ENCODE measurements around the gene PLD4.

Gene PLD4

DNA sequence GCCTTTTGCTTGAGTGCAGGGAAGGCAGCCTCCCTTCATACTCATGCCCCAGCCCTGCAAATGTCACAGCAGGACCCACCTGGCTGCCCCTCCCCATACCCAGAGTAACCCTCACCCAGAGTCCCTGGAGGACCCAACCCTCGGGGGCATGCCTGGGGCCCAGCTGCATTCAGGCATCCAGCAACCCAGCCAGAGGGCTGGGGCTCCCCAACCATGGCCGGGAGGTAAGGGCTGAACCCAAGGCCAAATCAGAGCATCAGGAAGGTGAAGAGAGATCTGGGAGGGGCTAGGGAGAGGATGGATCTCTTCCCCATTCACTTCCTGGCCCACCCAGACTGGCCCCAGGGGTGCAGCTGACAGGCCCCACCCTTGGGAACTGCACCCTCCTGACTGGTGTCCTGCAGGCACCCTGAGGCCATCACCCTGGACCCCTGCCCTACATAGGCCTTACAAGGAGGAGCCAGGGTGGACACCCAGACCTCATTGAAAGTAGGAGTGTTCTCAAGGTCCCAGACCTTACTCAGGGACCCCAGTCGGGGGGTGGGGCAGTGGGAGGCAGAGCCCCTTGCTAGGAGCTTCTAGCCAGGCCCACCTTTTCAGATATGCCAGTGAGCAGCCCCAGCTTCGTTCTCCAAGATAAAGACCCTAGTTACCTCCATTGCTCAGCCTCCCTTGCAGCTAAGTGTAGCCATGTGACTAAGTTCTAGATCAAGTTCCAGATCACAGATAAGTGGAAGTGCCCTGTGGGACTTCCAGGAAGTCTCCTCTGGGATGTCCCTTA, 849 bp upstream of the PLD4 start:
- no peak overlapping the region for H3K4me3 ChIP-seq (ENCODE audit: control insufficient read depth, low read depth, low read length)

DNA sequence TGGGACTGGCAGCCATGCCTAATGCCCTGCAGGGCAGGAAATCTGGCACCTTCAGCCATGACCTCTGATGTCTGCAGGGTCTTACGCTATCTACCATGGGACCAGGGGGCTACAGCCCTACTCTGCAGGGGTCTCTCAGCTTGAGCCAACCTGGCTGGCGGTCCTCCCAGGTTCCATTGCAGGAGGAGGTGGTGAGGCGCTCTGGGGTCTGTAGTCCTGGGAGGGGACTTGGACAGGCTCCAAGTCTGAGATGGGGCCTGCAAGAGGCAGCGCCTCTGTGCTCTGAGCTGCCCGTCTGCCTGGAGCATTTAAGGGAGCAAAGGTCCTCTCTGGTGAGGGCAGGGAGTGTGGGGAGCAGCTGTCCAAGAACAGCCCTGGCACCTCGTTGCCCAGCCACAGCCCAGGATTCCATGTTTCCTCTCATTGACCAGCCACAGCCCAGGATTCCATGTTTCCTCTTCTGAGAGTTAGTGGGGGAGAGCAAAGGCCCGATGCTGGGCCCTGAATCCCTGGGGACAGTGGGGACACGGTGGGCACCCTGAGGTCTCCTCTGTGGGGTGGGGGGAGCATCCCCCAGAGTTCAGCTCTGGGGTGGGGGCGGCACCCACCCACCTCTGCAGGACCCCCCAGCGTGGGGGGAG, 655 bp downstream of the PLD4 start:
- TF ChIP-seq, protein P1, sequence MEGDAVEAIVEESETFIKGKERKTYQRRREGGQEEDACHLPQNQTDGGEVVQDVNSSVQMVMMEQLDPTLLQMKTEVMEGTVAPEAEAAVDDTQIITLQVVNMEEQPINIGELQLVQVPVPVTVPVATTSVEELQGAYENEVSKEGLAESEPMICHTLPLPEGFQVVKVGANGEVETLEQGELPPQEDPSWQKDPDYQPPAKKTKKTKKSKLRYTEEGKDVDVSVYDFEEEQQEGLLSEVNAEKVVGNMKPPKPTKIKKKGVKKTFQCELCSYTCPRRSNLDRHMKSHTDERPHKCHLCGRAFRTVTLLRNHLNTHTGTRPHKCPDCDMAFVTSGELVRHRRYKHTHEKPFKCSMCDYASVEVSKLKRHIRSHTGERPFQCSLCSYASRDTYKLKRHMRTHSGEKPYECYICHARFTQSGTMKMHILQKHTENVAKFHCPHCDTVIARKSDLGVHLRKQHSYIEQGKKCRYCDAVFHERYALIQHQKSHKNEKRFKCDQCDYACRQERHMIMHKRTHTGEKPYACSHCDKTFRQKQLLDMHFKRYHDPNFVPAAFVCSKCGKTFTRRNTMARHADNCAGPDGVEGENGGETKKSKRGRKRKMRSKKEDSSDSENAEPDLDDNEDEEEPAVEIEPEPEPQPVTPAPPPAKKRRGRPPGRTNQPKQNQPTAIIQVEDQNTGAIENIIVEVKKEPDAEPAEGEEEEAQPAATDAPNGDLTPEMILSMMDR (conservative IDR thresholded peaks at IDR 0.05; ENCODE audit: control insufficient read depth, insufficient read depth, low read depth, low read length) = no peak
- no peak for DNase-seq (ENCODE audit: low read depth)
- H3K4me3 ChIP-seq (ENCODE audit: control insufficient read depth, low read depth, low read length) = no peak overlapping the region

More for the DNA sequence above, 849 bp upstream of the PLD4 start:
- TF ChIP-seq, protein P1 (conservative IDR thresholded peaks at IDR 0.05; ENCODE audit: control insufficient read depth, insufficient read depth, low read depth, low read length) = no peak
- no peak for DNase-seq (ENCODE audit: low read depth)

DNA sequence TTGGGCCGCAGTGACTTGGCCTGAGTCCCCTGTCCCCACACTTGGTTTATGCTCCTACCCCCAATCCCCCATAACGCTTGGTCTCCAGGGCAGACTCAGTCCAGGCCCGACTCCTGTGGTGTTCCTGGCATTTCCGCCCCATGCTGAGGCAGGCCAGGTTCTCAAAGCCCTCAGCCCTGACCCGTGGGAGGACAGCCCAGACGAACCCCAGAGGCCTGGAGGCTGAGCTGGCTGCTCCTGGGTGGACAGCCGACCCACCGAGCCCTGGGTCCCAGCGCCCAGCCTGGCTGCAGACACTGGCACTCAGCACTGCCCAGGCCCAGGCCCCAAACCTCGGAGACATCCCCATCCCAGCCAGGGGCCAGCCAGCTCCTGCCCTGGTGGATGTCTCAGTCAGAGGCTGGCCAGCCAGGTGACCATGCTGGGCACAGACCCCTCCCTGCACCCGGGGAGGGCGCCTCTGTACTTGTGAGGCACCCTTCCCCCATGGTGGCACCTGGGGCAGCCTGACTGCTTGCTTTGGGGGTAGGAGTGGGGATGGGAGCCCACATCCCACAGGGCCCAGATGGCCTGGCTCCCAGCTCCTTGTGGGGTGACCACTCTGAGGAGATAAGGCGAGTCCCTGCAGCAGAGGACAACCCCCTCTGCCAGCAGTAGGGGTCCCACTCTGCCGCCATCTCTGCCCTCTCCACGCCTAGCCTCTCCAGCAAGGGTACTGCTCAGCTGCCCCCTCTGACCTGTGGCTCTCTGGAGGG, 1.4 kb downstream of the PLD4 start:
- H3K4me3 ChIP-seq (ENCODE audit: control insufficient read depth, low read depth, low read length) = no peak overlapping the region

DNA sequence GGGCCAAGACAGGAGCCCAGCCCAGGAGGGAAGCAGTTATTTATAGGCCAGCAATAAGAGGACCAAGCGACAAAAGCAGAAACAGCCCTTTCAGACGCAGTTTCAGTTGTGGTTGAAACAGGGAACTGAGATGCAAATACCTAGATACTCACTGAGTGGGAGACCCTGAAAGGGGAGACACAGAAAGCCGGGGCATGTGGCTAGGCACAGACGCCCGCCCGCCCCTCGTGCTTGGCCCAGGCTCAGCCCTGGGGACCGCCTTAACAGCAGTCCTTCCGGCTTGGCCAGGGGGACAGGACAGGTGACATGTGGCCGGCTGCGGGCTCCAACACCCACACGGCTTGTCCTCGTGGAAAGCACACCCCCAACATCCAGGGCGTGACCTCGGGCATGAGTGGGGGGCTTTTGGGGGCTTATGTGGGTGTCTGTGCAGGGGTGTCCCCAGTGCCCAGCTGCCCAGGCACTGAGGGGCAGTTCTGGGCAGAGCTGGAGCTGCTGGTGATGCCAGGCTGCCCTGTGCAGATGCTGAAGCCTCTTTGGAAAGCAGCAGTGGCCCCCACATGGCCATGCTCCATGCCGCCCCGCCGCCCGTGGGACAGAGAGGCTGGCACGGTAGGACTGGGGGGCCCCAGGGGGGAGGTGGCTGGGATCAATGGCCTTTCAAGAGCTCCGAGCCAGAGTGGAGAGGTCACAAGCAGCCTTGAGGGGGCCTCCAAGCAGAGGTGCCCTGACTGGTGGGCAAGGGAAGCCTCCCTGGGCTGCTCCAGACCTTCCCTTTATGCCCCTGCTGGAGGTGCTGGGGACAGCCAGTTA, 2.1 kb downstream of the PLD4 start:
- no peak for DNase-seq (ENCODE audit: low read depth)
- TF ChIP-seq, protein P1 (conservative IDR thresholded peaks at IDR 0.05; ENCODE audit: control insufficient read depth, insufficient read depth, low read depth, low read length) = no peak
- H3K4me3 ChIP-seq (ENCODE audit: control insufficient read depth, low read depth, low read length) = no peak overlapping the region

More for the DNA sequence above, 1.4 kb downstream of the PLD4 start:
- DNase-seq (ENCODE audit: low read depth) = no peak
- TF ChIP-seq, protein P1 (conservative IDR thresholded peaks at IDR 0.05; ENCODE audit: control insufficient read depth, insufficient read depth, low read depth, low read length) = no peak

DNA sequence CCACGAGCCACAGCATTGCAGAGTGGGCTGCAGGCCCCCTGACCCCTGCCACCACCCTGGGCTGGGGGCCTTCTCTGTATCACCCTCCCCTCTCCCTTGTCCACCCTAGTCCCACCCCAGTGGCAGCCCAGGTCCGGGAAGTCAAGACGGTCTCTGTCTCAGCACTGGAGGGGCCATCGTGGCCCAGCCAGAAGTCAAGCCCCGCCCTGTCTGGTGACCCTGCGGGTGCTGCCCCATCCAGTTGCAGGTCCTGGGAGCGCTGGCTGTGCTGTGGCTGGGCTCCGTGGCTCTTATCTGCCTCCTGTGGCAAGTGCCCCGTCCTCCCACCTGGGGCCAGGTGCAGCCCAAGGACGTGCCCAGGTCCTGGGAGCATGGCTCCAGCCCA, 2.7 kb downstream of the PLD4 start:
- no peak for DNase-seq (ENCODE audit: low read depth)
- H3K4me3 ChIP-seq (ENCODE audit: control insufficient read depth, low read depth, low read length) = no peak overlapping the region
- TF ChIP-seq, protein P1 (conservative IDR thresholded peaks at IDR 0.05; ENCODE audit: control insufficient read depth, insufficient read depth, low read depth, low read length) = no peak

DNA sequence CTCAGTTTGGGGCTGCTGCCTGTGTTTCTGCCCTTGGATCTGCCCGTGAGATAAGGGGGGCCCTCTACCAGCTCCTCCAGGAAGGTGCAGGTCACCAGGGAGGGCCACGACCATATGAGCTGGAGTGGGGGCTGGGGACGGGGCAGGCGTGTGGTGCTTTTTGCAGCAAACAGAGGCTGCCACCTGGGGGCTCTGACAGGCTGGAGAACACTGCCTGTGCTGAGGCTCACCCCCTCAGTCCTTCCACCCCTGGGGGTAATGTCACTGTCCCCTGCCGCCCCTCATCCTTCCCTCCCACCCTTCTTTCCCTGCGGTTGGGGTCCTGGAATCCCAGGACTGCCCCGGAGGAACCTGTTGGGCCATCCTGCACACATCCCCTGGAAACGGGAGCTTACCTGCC, 3.2 kb downstream of the PLD4 start:
- no peak for DNase-seq (ENCODE audit: low read depth)
- TF ChIP-seq, protein P1 (conservative IDR thresholded peaks at IDR 0.05; ENCODE audit: control insufficient read depth, insufficient read depth, low read depth, low read length) = no peak
- no peak overlapping the region for H3K4me3 ChIP-seq (ENCODE audit: control insufficient read depth, low read depth, low read length)
